PC-3 (cell line): ENCODE data around the gene CLMN. TPM values are rescaled to one million over a fixed set of nuclear protein-coding genes. Genes with fewer than 3 reads are reported as not detected.

Source experiments
- ATAC-seq: fragments of 200-7000 bp; cut with Tn5 transposase; 2 replicates; pipeline ENCODE4 v1.9.1; 2020; ENCODE audit warnings: mild to moderate bottlenecking, moderate library complexity
- BruUV-seq: library from RNA; stranded (reverse); fragments of 400-500 nt; replicated peaks from 2 replicates; lab custom pipeline; 2021; lab: Mats Ljungman, UMichigan
- CTCF ChIA-PET: fragments of 300-600 bp; sonication (Branson Sonifier 250); formaldehyde crosslinking; loops from one replicate; lab custom pipeline; 2022; ENCODE audit warnings: antibody characterized with exemption; lab: Charles Lee
- POLR2A ChIA-PET: fragments of 300-600 bp; sonication (Branson Sonifier 250); formaldehyde crosslinking; loops from one replicate; lab custom pipeline; 2022; ENCODE audit warnings: antibody characterized with exemption; ENCODE audit not compliant: unreplicated experiment; lab: Charles Lee
- DNase-seq: peaks from one replicate; pipeline ENCODE4 v3.0.0-alpha.2; 2015
- H2AFZ ChIP-seq: fragments of 300-600 bp; sonication (generic); 2 replicates; pipeline ENCODE4 v1.6.0; 2016; ENCODE audit warnings: antibody characterized with exemption, low read length
- H3F3A ChIP-seq: fragments of 300-600 bp; sonication (generic); one replicate; pipeline ENCODE4 v1.6.0; 2017; ENCODE audit warnings: antibody characterized with exemption, low read length, control low read depth, mild to moderate bottlenecking; ENCODE audit not compliant: unreplicated experiment
- H3K27ac ChIP-seq: fragments of 300-600 bp; sonication (generic); 2 replicates; pipeline ENCODE4 v1.5.1; 2016; ENCODE audit warnings: mild to moderate bottlenecking, low read length
- H3K27me3 ChIP-seq: fragments of 300-600 bp; sonication (generic); 2 replicates; pipeline ENCODE4 v1.6.1; 2016; ENCODE audit warnings: low read length, mixed read lengths
- H3K36me3 ChIP-seq: fragments of 300-600 bp; sonication (generic); 2 replicates; pipeline ENCODE4 v1.6.1; 2016; ENCODE audit warnings: low read depth, mixed run types, low read length, mixed read lengths
- H3K4me1 ChIP-seq: fragments of 300-600 bp; sonication (generic); 2 replicates; pipeline ENCODE4 v1.5.1; 2016; ENCODE audit warnings: low read length; ENCODE audit not compliant: insufficient read depth
- H3K4me2 ChIP-seq: fragments of 300-600 bp; sonication (generic); 2 replicates; pipeline ENCODE4 v1.6.0; 2016; ENCODE audit warnings: low read length
- H3K4me3 ChIP-seq: fragments of 300-600 bp; sonication (generic); 2 replicates; pipeline ENCODE4 v1.5.1; 2016; ENCODE audit warnings: mild to moderate bottlenecking, low read length, mixed read lengths
- H3K79me2 ChIP-seq: fragments of 300-600 bp; sonication (generic); 2 replicates; pipeline ENCODE4 v1.6.1; 2017; ENCODE audit warnings: low read length, mixed read lengths
- H3K9ac ChIP-seq: fragments of 300-600 bp; sonication (generic); 2 replicates; pipeline ENCODE4 v1.6.0; 2016; ENCODE audit warnings: mild to moderate bottlenecking, low read length
- H3K9me2 ChIP-seq: fragments of 300-600 bp; sonication (generic); replicated peaks from 2 replicates; pipeline ENCODE4 v1.6.1; 2016; ENCODE audit warnings: mixed run types, low read length, mixed read lengths
- H3K9me3 ChIP-seq: fragments of 300-600 bp; sonication (generic); 2 replicates; pipeline ENCODE4 v1.6.1; 2016; ENCODE audit warnings: low read length, mixed read lengths
- H4K20me1 ChIP-seq: fragments of 300-600 bp; sonication (generic); 2 replicates; pipeline ENCODE4 v1.6.1; 2016; ENCODE audit warnings: low read length, mixed read lengths
- EZH2 ChIP-seq: fragments of 300-600 bp; sonication (generic); IDR thresholded peaks from one replicate; pipeline ENCODE4 v1.6.1; 2017; ENCODE audit warnings: antibody characterized with exemption, mild to moderate bottlenecking, low read length; ENCODE audit not compliant: unreplicated experiment
- EZH2phosphoT487 ChIP-seq: fragments of 300-600 bp; sonication (generic); IDR thresholded peaks from 2 replicates; pipeline ENCODE4 v1.6.1; 2018; ENCODE audit warnings: mild to moderate bottlenecking, antibody characterized with exemption, low read length, borderline replicate concordance
- intact Hi-C: fragments of 100-400 bp; cut with micrococcal nuclease; formaldehyde crosslinking; loops from 2 replicates; pipeline ENCODE4 v1.9.0; 2023
- total RNA-seq: library from RNA; depleted of rRNA; stranded (reverse); fragments of >200 nt; gene quantifications from 2 replicates; pipeline ENCODE4 v1.2.3, GENCODE V29; 2014
- TF ChIP-seq, protein P1 (sequence below): fragments of 300-600 bp; sonication (generic); conservative IDR thresholded peaks from 2 replicates; pipeline ENCODE4 v1.5.1; 2017; ENCODE audit warnings: antibody characterized with exemption, low read depth, mild to moderate bottlenecking, low read length

CLMN gene
- total RNA-seq, 1 experiment from 2014 or later, result 3.5 TPM

DNA sequence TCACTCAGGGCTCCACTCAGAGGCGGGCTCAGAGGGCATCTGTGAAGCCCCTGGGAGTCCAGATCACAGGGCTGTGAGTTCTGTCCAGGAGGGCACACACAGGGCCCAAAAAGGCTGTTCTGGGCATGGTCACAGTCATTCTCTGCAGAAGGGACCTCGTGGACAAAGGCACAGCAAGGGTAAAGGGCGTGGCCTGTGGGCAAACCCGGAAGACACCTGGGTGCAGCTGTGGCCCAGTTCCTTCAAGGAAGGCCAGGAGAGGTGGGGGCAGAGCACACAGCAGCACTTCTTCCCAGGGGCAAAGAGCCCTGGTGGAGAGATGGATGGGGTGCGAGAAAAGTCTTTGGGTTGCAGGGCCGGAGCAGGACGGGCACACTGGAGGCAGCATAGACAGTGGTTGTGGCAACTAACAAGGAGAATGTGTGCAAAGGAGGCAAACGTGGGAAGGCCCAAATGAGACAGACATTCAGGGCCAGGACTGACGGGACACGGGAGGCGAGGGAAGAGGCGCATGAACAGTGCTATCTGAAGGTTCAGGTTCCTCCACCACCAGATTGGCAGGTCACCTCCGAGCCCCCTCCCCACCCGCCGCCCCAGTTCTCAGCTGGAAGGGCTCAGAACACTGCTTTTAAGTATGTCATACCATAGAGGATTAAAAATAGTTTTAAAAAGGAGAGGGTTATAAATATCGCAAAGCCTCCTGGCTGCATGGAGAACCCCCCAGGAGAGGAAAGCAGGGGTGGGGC, 8.9 kb downstream of the CLMN start:
- Histone ChIP-seq H3K9ac (no peak overlapping the region), H3K27me3 (no peaks in the 10 kb centered on the region), H3K4me1 (peaks cover 22% of the 10 kb centered on the region), H3K9me2 (no peaks in the 10 kb centered on the region), H4K20me1 (no peaks in the 10 kb centered on the region), H2AFZ (no peak overlapping the region), H3K9me3 (no peaks in the 10 kb centered on the region), H3K36me3 (no peaks in the 10 kb centered on the region), H3K4me3 (no peak overlapping the region), H3K27ac (no peak overlapping the region), H3K4me2 (no peak overlapping the region), H3F3A (no peaks in the 10 kb centered on the region), H3K79me2 (no peaks in the 10 kb centered on the region)
- no peak for DNase-seq
- intact Hi-C loops, result no loop called here
- TF ChIP-seq EZH2, result no peak
- no peak for TF ChIP-seq EZH2phosphoT487
- TF ChIP-seq, protein P1, sequence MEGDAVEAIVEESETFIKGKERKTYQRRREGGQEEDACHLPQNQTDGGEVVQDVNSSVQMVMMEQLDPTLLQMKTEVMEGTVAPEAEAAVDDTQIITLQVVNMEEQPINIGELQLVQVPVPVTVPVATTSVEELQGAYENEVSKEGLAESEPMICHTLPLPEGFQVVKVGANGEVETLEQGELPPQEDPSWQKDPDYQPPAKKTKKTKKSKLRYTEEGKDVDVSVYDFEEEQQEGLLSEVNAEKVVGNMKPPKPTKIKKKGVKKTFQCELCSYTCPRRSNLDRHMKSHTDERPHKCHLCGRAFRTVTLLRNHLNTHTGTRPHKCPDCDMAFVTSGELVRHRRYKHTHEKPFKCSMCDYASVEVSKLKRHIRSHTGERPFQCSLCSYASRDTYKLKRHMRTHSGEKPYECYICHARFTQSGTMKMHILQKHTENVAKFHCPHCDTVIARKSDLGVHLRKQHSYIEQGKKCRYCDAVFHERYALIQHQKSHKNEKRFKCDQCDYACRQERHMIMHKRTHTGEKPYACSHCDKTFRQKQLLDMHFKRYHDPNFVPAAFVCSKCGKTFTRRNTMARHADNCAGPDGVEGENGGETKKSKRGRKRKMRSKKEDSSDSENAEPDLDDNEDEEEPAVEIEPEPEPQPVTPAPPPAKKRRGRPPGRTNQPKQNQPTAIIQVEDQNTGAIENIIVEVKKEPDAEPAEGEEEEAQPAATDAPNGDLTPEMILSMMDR, result no peak
- POLR2A ChIA-PET, result no interaction called here
- no peak for ATAC-seq
- no TSS peak for BruUV-seq
- CTCF ChIA-PET, result no interaction called here

DNA sequence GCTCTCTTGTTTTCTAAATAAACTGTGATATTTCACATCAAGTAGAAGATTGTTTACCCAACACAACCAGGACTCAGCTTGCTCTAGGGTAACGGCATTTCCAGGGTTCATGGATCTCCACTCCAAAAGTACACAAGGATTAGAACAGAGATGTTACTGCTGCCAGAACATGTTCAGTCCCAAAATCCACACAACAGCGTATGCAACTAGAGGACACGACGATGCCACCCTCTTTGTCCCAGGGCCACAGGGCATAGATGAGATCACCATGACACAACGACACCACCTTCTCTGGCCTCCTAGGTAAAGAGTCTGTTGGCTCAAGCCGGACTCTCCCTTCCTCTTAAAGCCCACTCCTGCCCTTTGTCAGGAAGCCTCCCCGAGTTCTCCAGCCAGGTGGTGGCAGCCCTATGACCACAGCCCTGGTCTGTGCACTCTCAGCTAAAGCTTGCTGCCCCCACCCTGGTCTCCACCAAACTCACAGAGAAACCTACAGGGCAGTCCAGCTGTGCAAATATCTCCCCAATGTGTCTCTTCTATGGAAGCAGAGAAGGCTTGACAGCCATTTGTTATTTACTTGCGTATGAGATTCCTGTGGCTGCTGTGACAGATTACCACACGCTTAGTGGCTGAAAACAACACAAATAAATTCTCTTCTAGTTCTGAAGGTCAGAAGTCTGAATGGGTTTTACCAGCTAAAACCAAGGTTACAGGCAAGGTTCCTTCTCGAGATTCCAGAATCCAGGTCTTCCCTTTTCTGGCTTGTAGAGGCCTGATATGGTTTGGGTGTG, 10.3 kb downstream of the CLMN start:
- no peak for DNase-seq
- POLR2A ChIA-PET, result no interaction called here
- CTCF ChIA-PET, result no interaction called here
- Histone ChIP-seq H2AFZ (no peak overlapping the region), H3K4me2 (no peak overlapping the region), H4K20me1 (no peaks in the 10 kb centered on the region), H3K27ac (no peak overlapping the region), H3K4me1 (peaks cover 13% of the 10 kb centered on the region), H3K79me2 (no peaks in the 10 kb centered on the region), H3K27me3 (no peaks in the 10 kb centered on the region), H3K9ac (no peak overlapping the region), H3K4me3 (no peak overlapping the region), H3F3A (no peaks in the 10 kb centered on the region), H3K36me3 (no peaks in the 10 kb centered on the region), H3K9me3 (no peaks in the 10 kb centered on the region), H3K9me2 (no peaks in the 10 kb centered on the region)
- ATAC-seq, result no peak
- TF ChIP-seq, protein P1, result no peak
- TF ChIP-seq EZH2phosphoT487 (no peak), EZH2 (no peak)
- no TSS peak for BruUV-seq
- intact Hi-C loops, result no loop called here

DNA sequence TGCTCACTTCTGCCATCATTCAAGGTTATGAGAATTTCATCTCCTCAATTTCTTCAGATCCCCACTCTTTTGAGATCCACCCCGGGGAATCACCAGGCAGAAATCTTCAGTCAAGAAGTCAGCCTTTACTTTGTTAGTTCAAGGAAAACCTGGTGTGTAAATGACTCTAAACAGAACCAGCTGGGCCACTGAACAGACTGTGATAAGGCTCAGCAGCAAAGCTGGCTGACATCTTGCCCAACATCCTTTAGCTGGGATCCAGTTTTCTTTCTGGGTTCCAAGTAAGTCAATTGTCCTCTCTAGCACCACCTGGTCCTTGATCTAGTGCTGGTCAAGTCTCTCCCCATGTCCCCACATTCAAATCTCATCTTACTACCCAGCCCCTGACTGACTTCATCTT, 11.6 kb downstream of the CLMN start:
- Histone ChIP-seq H3K9ac (no peak overlapping the region), H4K20me1 (no peaks in the 10 kb centered on the region), H3K4me2 (no peak overlapping the region), H3K27me3 (no peaks in the 10 kb centered on the region), H3K79me2 (no peaks in the 10 kb centered on the region), H3F3A (no peaks in the 10 kb centered on the region), H3K36me3 (no peaks in the 10 kb centered on the region), H3K27ac (no peak overlapping the region), H3K4me1 (no peaks in the 10 kb centered on the region), H3K4me3 (no peak overlapping the region), H3K9me3 (no peaks in the 10 kb centered on the region), H3K9me2 (no peaks in the 10 kb centered on the region), H2AFZ (no peak overlapping the region)
- POLR2A ChIA-PET, result no interaction called here
- TF ChIP-seq EZH2phosphoT487 (no peak), EZH2 (no peak)
- TF ChIP-seq, protein P1, result no peak
- BruUV-seq, result no TSS peak
- CTCF ChIA-PET, result no interaction called here
- ATAC-seq (no peak), DNase-seq (no peak)
- intact Hi-C loops, result no loop called here
